B cell (primary cell): ENCODE results near the gene DHRS7. TPM values are rescaled to one million over a fixed set of nuclear protein-coding genes. Genes with fewer than 3 reads are reported as not detected.

Source experiments
- ATAC-seq: fragments of 200-7000 bp; cut with Tn5 transposase; one replicate; pipeline ENCODE4 v1.10.0; 2021; ENCODE audit warnings: low read depth, mild to moderate bottlenecking, moderate number of reproducible peaks, moderate library complexity
- CTCF ChIA-PET: fragments of 350-600 bp; sonication (Branson Sonifier 250); formaldehyde crosslinking; loops from one replicate; lab custom pipeline; 2021; ENCODE audit warnings: antibody characterized with exemption, inconsistent platforms; lab: Charles Lee
- POLR2A ChIA-PET: fragments of 350-600 bp; sonication (Branson Sonifier 250); formaldehyde crosslinking; loops from one replicate; lab custom pipeline; 2021; ENCODE audit warnings: antibody characterized with exemption; lab: Charles Lee
- DNase-seq: peaks from one replicate; pipeline ENCODE4 v3.0.0; 2013
- H2AFZ ChIP-seq: 2 replicates; pipeline ENCODE4 v1.6.1; 2012; ENCODE audit warnings: mild to moderate bottlenecking, low read depth, low read length; ENCODE audit not compliant: insufficient read depth, poor library complexity, severe bottlenecking
- H3K27ac ChIP-seq, 2 donors: 1 replicate in 1 of 2; 2 replicates in 1 of 2; pipeline ENCODE4 v1.5.1; 2012 to 2013; ENCODE audit warnings: low read length in 2 of 2, mild to moderate bottlenecking in 2 of 2, moderate library complexity in 1 of 2
- H3K27me3 ChIP-seq, 4 experiments: fragments of 200-600 bp in 1 of 4; sonication (generic) in 1 of 4; replicated peaks in 1 of 4; 1 replicate in 2 of 4; 2 replicates in 2 of 4; pipeline versions ENCODE4 v1.6.1 to v1.7.0; 2013 to 2016; ENCODE audit warnings: low read length in 3 of 4, mild to moderate bottlenecking in 2 of 4, mixed read lengths in 1 of 4, moderate library complexity in 1 of 4; ENCODE audit not compliant: insufficient read depth in 4 of 4, control insufficient read depth in 3 of 4; ENCODE audit errors: control extremely low read depth in 1 of 4
- H3K36me3 ChIP-seq, 2 experiments: replicated peaks in 1 of 2; 1 replicate in 1 of 2; 2 replicates in 1 of 2; pipeline versions ENCODE4 v1.6.1 to v1.7.1; 2013; ENCODE audit warnings: low read length in 1 of 2; ENCODE audit not compliant: insufficient read depth in 2 of 2, control insufficient read depth in 1 of 2; ENCODE audit errors: control extremely low read depth in 1 of 2, extremely low read depth in 1 of 2
- H3K4me1 ChIP-seq, 2 donors: fragments of 200-600 bp in 1 of 2; sonication (generic) in 1 of 2; 1 replicate in 1 of 2; 2 replicates in 1 of 2; pipeline versions ENCODE4 v1.5.1 to v1.6.1; 2013 to 2017; ENCODE audit warnings: low read length in 2 of 2; ENCODE audit not compliant: control insufficient read depth in 2 of 2, insufficient read depth in 2 of 2
- H3K4me2 ChIP-seq: replicated peaks from 2 replicates; pipeline ENCODE3; 2012; ENCODE audit warnings: mild to moderate bottlenecking, low read depth, low read length; ENCODE audit not compliant: poor library complexity, severe bottlenecking
- H3K4me3 ChIP-seq, 5 experiments: fragments of 200-600 bp in 1 of 5; sonication (generic) in 1 of 5; 1 replicate in 3 of 5; 2 replicates in 2 of 5; pipeline versions ENCODE4 v1.5.1 to v1.7.0; 2011 to 2016; ENCODE audit warnings: low read length in 4 of 5, mild to moderate bottlenecking in 4 of 5, low read depth in 2 of 5, control low read depth in 1 of 5, moderate library complexity in 1 of 5; ENCODE audit not compliant: insufficient read depth in 1 of 5; ENCODE audit errors: control extremely low read depth in 1 of 5, extremely low read depth in 1 of 5
- H3K79me2 ChIP-seq: fragments of 200-600 bp; sonication (generic); one replicate; pipeline ENCODE4 v1.6.0; 2016; ENCODE audit warnings: low read length; ENCODE audit not compliant: control insufficient read depth, insufficient read depth
- H3K9ac ChIP-seq: fragments of 200-600 bp; sonication (generic); 2 replicates; pipeline ENCODE4 v1.6.1; 2017; ENCODE audit warnings: mild to moderate bottlenecking, low read length, moderate library complexity
- H3K9me3 ChIP-seq, 3 donors: one replicate each; pipeline versions ENCODE4 v1.6.1 to v1.7.1; 2013; ENCODE audit warnings: low read length in 2 of 3; ENCODE audit not compliant: control insufficient read depth in 2 of 3, insufficient read depth in 1 of 3; ENCODE audit errors: control extremely low read depth in 1 of 3
- H4K20me1 ChIP-seq: 2 replicates; pipeline ENCODE4 v1.6.0; 2012; ENCODE audit warnings: mild to moderate bottlenecking, low read length; ENCODE audit not compliant: insufficient read depth, control insufficient read depth, poor library complexity, severe bottlenecking
- H3K27ac Mint-ChIP-seq: one replicate; pipeline ENCODE4 v1.8.0; 2021; ENCODE audit warnings: mixed read lengths
- H3K27me3 Mint-ChIP-seq: one replicate; pipeline ENCODE4 v1.8.0; 2021; ENCODE audit warnings: mixed read lengths
- H3K4me1 Mint-ChIP-seq: one replicate; pipeline ENCODE4 v1.8.0; 2021; ENCODE audit warnings: mixed read lengths
- H3K4me3 Mint-ChIP-seq: one replicate; pipeline ENCODE4 v1.8.0; 2021; ENCODE audit warnings: mixed read lengths
- H3K9me3 Mint-ChIP-seq: one replicate; pipeline ENCODE4 v1.8.0; 2022; ENCODE audit warnings: mixed read lengths; ENCODE audit not compliant: insufficient read depth
- CTCF ChIP-seq: fragments of 200-600 bp; IDR thresholded peaks from one replicate; pipeline ENCODE4 v1.8.0; 2022; ENCODE audit warnings: antibody characterized with exemption, mild to moderate bottlenecking
- EZH2 ChIP-seq: IDR thresholded peaks from 2 replicates; pipeline ENCODE4 v1.6.1; 2012; ENCODE audit warnings: borderline replicate concordance, low read depth, mild to moderate bottlenecking, moderate library complexity, low read length; ENCODE audit not compliant: insufficient read depth, poor library complexity, severe bottlenecking
- WGBS: methylation state at CpG from one replicate; pipeline ENCODE4 v1.1.5; 2013; ENCODE audit warnings: missing lambda C conversion rate; ENCODE audit not compliant: insufficient coverage; 5-methylcytosine and 5-hydroxymethylcytosine counted together
- intact Hi-C: fragments of 100-400 bp; cut with micrococcal nuclease; formaldehyde crosslinking; loops from one replicate; pipeline ENCODE4 v1.10.0; 2022
- polyA plus RNA-seq: library from polyadenylated mRNA; depleted of rRNA; stranded (reverse); fragments of >200 nt; gene quantifications from 2 replicates; pipeline ENCODE4 v1.2.3, GENCODE V29; 2012
- total RNA-seq, 2 donors: library from RNA; stranded (reverse); fragments of 120-200 nt in 1 of 2; gene quantifications; 1 replicate in 1 of 2; 2 replicates in 1 of 2; pipeline versions ENCODE4 v1.2.3 to v1.2.4, GENCODE V29; 2013 to 2022

DHRS7 gene
- total and polyA plus RNA-seq, 2 donors (not counting 1 experiment from before 2014, with no cell fraction given) = 25.0 to 47.5 TPM

GRCh38 chr14:60151715-60152114 is 13.5 kb downstream of the DHRS7 start:
- intact Hi-C loops = loop anchor here (1.0 kb wide), 1 partner anchor 13 kb away; no protein-coding TSS in a partner anchor

More at GRCh38 chr14:60151715-60152114, 13.5 kb downstream of the DHRS7 start:
- Histone ChIP-seq H3K27ac (peak overlapping the region; percentile 50 to 86), H2AFZ (peak overlapping the region; percentile 40), H3K4me2 (peak overlapping the region; percentile 44), H3K4me3 (no peak overlapping the region), H3K4me1 (peaks cover 12% of the 10 kb centered on the region in 2 donors), H3K9me3 (no peaks in the 10 kb centered on the region), H3K27me3 (no peaks in the 10 kb centered on the region), H3K9ac (no peak overlapping the region), H3K79me2 (no peaks in the 10 kb centered on the region), H4K20me1 (no peaks in the 10 kb centered on the region), H3K36me3 (peaks cover 0 to 48% of the 10 kb centered on the region in 2 experiments)
- peak; percentile 97 for ATAC-seq
- ChIA-PET POLR2A (interaction anchor here (0.7 to 1.8 kb wide), 3 partner anchors 14 to 97 kb away, joined by 4 to 6 read pairs (median 6); partner anchors contain the start of genes DHRS7, PCNX4 and PPM1A), CTCF (interaction anchor here (1.3 to 2.0 kb wide), 5 partner anchors 10 to 187 kb away, joined by 3 to 6 read pairs (median 4); no protein-coding TSS in a partner anchor)
- no peaks in the 10 kb centered on the region for H3K9me3 Mint-ChIP-seq
- H3K27me3 Mint-ChIP-seq = no peaks in the 10 kb centered on the region
- DNase-seq = peak; percentile 73
- peak overlapping the region; percentile 85 for H3K27ac Mint-ChIP-seq
- TF ChIP-seq CTCF (no peak), EZH2 (no peak)
- peaks cover 24% of the 10 kb centered on the region for H3K4me1 Mint-ChIP-seq
- no peak overlapping the region for H3K4me3 Mint-ChIP-seq
- 0% methylated on average over 1 of the region's 3 CpGs for WGBS
